Measurements from ENCODE around the gene PIKFYVE. TPM values are rescaled to one million over a fixed set of nuclear protein-coding genes. Genes with fewer than 3 reads are reported as not detected.
A peak's percentile ranks its signal among the peaks of the same experiment; 100 is the strongest.

The PIKFYVE gene
- total RNA-seq, 1 experiment from 2014 or later: 27.2 TPM

- Histone ChIP-seq H3T11ph (ENCODE audit: low read length) (no peak overlapping the region), H3K9me3 (ENCODE audit: control insufficient read depth, low read depth, low read length) (no peaks in the 10 kb centered on the region), H3K79me1 (ENCODE audit: insufficient read depth, low read depth, low read length, poor library complexity, severe bottlenecking) (no peaks in the 10 kb centered on the region), H3K14ac (ENCODE audit: insufficient read depth, low read length) (no peak overlapping the region), H4K5ac (ENCODE audit: insufficient read length, low read depth, low read length) (no peak overlapping the region), H3K27me3 (ENCODE audit: insufficient read depth, low read length) (no peaks in the 10 kb centered on the region), H3K9ac (ENCODE audit: extremely low read depth, insufficient read length, low read length) (no peak overlapping the region), H3K79me2 (ENCODE audit: insufficient read depth, low read length) (no peaks in the 10 kb centered on the region), H2AK5ac (ENCODE audit: insufficient read length, low read length) (no peak overlapping the region), H2BK20ac (ENCODE audit: low read depth, low read length, poor library complexity, severe bottlenecking) (no peak overlapping the region), H4K8ac (replicated peaks; ENCODE audit: insufficient read length, low read depth, low read length) (no peak overlapping the region), H3K4ac (ENCODE audit: low read depth, low read length) (no peak overlapping the region), H2BK120ac (ENCODE audit: low read depth, low read length, poor library complexity, severe bottlenecking) (no peak overlapping the region), H3K23me2 (ENCODE audit: insufficient read length, low read depth, low read length, poor library complexity, severe bottlenecking) (no peaks in the 10 kb centered on the region), H2BK5ac (ENCODE audit: insufficient read length, low read length) (no peak overlapping the region), H3K18ac (ENCODE audit: insufficient read length, low read depth, low read length) (no peak overlapping the region), H3K23ac (ENCODE audit: insufficient read length, low read depth, low read length) (no peak overlapping the region), H3K4me2 (ENCODE audit: insufficient read depth, insufficient read length, low read length) (no peak overlapping the region), H2AFZ (ENCODE audit: low read length) (no peak overlapping the region), H2BK12ac (ENCODE audit: insufficient read length, low read depth, low read length) (no peak overlapping the region), H4K91ac (ENCODE audit: insufficient read length, low read depth, low read length) (no peak overlapping the region), H2BK15ac (ENCODE audit: low read depth, low read length) (no peak overlapping the region), H3K56ac (ENCODE audit: insufficient read length, low read depth, low read length) (no peak overlapping the region), H4K20me1 (ENCODE audit: control insufficient read depth, insufficient read depth, insufficient read length) (no peaks in the 10 kb centered on the region), H3K27ac (ENCODE audit: insufficient read length, low read depth, low read length) (no peak overlapping the region), H3K4me1 (ENCODE audit: insufficient read depth, low read length) (no peaks in the 10 kb centered on the region)
- no peak overlapping the region for H3K4me3 Mint-ChIP-seq
- no peaks in the 10 kb centered on the region for H3K27me3 Mint-ChIP-seq (ENCODE audit: low read depth)
- TF ChIP-seq, protein P1, sequence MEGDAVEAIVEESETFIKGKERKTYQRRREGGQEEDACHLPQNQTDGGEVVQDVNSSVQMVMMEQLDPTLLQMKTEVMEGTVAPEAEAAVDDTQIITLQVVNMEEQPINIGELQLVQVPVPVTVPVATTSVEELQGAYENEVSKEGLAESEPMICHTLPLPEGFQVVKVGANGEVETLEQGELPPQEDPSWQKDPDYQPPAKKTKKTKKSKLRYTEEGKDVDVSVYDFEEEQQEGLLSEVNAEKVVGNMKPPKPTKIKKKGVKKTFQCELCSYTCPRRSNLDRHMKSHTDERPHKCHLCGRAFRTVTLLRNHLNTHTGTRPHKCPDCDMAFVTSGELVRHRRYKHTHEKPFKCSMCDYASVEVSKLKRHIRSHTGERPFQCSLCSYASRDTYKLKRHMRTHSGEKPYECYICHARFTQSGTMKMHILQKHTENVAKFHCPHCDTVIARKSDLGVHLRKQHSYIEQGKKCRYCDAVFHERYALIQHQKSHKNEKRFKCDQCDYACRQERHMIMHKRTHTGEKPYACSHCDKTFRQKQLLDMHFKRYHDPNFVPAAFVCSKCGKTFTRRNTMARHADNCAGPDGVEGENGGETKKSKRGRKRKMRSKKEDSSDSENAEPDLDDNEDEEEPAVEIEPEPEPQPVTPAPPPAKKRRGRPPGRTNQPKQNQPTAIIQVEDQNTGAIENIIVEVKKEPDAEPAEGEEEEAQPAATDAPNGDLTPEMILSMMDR (conservative IDR thresholded peaks at IDR 0.05): no peak
- no peaks in the 10 kb centered on the region for H3K4me1 Mint-ChIP-seq
- no peak for DNase-seq
- WGBS (ENCODE audit: extremely low coverage, insufficient read length, low lambda C conversion rate): no CpG with 5 or more reads among the region's 1 CpG
- H3K27ac Mint-ChIP-seq: peak overlapping the region in 2 of 3 experiments; percentile 4 to 7; a peak in 1 of 7 replicates
- peaks cover 38 to 46% (median 44%) of the 10 kb centered on the region in 3 experiments for H3K36me3 Mint-ChIP-seq (ENCODE audit: insufficient read depth in 1 of 3, low read depth in 3 of 3)
- peaks cover 4 to 19% of the 10 kb centered on the region in 2 experiments; a peak in 4 of 5 replicates for H3K9me3 Mint-ChIP-seq
Measured at GRCh38 chr2:208234786-208235185, 31.3 kb upstream of the PIKFYVE start.
